BJ (cell line): ENCODE measurements around the gene PYHIN1. TPM values are rescaled to one million over a fixed set of nuclear protein-coding genes. Genes with fewer than 3 reads are reported as not detected.

ENCODE experiments used
- CTCF ChIA-PET: fragments of 350-600 bp; formaldehyde crosslinking; extraction: SDS; loops from one replicate; lab custom pipeline; 2021; ENCODE audit warnings: antibody characterized with exemption, inconsistent platforms; lab: Yijun Ruan, JAX
- POLR2A ChIA-PET: fragments of 300-600 bp; sonication (Branson Sonifier 250); formaldehyde crosslinking; extraction: SDS; loops from one replicate; lab custom pipeline; 2021; ENCODE audit warnings: antibody characterized with exemption; lab: Charles Lee
- DNase-seq: peaks from one replicate; pipeline ENCODE4 v3.0.0-alpha.2; 2011; ENCODE audit warnings: low read depth
- H3K27me3 ChIP-seq: 2 replicates; pipeline ENCODE4 v1.6.0; 2011; ENCODE audit warnings: low read length; ENCODE audit not compliant: control insufficient read depth, insufficient read depth
- H3K36me3 ChIP-seq: 2 replicates; pipeline ENCODE4 v1.5.1; 2011; ENCODE audit warnings: low read length; ENCODE audit not compliant: control insufficient read depth, insufficient read depth
- H3K4me3 ChIP-seq: 2 replicates; pipeline ENCODE4 v1.5.1; 2011; ENCODE audit warnings: low read depth, mild to moderate bottlenecking, control low read depth, low read length
- CTCF ChIP-seq: IDR thresholded peaks from 2 replicates; pipeline ENCODE4 v1.5.1; 2011; ENCODE audit warnings: low read depth, mild to moderate bottlenecking, control low read depth, inconsistent platforms, low read length, moderate library complexity; ENCODE audit not compliant: insufficient read depth
- polyA plus RNA-seq: library from polyadenylated mRNA; depleted of rRNA; stranded (reverse); fragments of >200 nt; gene quantifications from 2 replicates; pipeline ENCODE4 v1.2.3, GENCODE V29; 2011

Gene PYHIN1
- polyA plus RNA-seq, 1 experiment: not detected

DNA sequence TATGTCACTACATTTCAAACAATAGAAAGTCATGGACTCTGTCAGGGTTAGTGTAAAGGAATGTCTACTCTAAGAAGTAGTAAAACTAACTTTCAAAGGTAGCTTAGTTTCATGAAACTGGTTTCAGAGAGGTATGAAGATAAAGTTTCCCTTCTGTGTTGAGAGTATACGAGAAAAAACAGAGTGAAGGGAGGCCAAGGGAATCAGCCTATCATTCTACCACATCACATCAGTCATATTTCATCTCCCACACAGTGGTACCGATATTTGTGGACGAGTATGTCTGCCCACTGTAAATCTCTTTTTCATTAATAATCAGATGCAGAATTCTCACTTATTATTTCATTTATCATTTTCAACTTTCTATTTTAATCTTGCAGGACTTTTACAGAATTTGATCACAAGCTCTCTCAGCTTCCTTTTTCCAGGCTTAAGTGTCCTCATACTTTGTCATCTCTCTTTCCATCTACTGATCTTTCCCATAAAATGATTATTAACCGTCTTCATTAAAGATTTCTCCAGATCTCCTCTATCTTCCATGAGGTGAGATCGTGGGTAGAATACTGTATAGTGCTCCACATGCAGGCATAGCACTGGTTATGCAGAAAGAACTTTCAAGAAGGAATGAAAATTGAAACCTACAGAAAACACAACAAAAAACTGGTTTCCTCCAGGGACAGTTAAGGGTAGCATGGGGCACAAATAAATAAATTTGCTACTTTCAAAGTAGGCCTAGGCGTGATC is 66.9 kb downstream of the PYHIN1 start:
- no peak overlapping the region for H3K4me3 ChIP-seq

GRCh38 chr1:158998781-158999161 is 67.4 kb downstream of the PYHIN1 start:
- CTCF ChIA-PET: interaction anchor here (0.7 to 2.5 kb wide), 10 partner anchors 10 to 795 kb away, joined by 3 to 30 read pairs (median 6); partner anchors contain the start of gene IFI16
- peak; percentile 76 for TF ChIP-seq CTCF

More for the DNA sequence above, 66.9 kb downstream of the PYHIN1 start:
- TF ChIP-seq CTCF: no peak
- H3K36me3 ChIP-seq: no peaks in the 10 kb centered on the region
- POLR2A ChIA-PET: no interaction called here
- CTCF ChIA-PET: interaction anchor here (0.7 to 2.5 kb wide), 11 partner anchors 10 to 794 kb away, joined by 3 to 30 read pairs (median 6); partner anchors contain the start of gene IFI16
- DNase-seq: no peak
- 0 out of 2 replicates have a peak, but pooled peaks cover 2% of the 10 kb centered on the region for H3K27me3 ChIP-seq

DNA sequence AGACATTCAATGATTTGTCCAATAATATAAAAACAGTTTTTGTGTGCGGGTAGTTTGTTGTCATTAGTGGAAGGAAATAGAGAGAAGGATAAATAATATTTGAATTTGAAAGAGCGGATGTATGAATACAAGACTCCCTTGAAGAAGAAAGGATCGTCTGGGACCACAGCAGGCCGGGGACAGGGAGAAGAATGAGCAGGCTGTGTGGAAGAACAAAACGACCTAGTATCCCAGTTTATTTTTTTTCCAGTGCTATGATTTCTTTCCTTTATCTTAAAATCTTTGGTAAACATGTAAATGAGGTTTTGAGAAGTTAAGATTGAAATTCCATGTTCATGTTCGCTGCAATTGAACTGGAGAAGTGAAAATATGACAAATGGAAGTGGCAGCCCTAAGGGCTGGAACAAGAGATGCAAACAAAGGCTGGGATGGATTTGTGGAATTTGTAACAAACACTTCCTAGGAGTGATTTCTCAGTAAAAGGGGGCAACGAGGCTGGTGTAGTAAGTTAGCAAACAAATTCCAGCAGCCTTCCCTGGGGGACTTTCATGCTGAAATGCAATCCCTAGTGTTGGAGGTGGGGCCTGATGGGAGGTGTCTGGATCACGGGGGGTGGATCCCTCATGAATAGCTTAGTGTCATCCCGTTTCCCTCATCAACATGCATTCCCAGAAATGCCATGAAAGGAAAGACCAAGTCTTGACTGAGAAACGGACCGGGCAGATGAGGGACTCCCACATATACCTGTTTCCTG is 68.1 kb downstream of the PYHIN1 start:
- peak overlapping the region; percentile 50 for H3K4me3 ChIP-seq
- CTCF ChIA-PET: interaction anchor here (1.4 to 1.5 kb wide), 4 partner anchors 10 to 796 kb away, joined by 3 to 8 read pairs (median 5); partner anchors contain the start of gene IFI16
- TF ChIP-seq CTCF: no peak
- H3K36me3 ChIP-seq: no peaks in the 10 kb centered on the region
- peak; percentile 80 for DNase-seq
- H3K27me3 ChIP-seq: 0 out of 2 replicates have a peak, but pooled peaks cover 2% of the 10 kb centered on the region
- POLR2A ChIA-PET: interaction anchor here (0.6 to 1.1 kb wide), 2 partner anchors 10 to 1314 kb away, joined by 4 to 5 read pairs; partner anchors contain the start of gene IFI16

More at GRCh38 chr1:158998781-158999161, 67.4 kb downstream of the PYHIN1 start:
- DNase-seq: peak; percentile 35
- Histone ChIP-seq H3K36me3 (no peaks in the 10 kb centered on the region), H3K4me3 (peak overlapping the region; percentile 50), H3K27me3 (0 out of 2 replicates have a peak, but pooled peaks cover 2% of the 10 kb centered on the region)
- POLR2A ChIA-PET: no interaction called here

DNA sequence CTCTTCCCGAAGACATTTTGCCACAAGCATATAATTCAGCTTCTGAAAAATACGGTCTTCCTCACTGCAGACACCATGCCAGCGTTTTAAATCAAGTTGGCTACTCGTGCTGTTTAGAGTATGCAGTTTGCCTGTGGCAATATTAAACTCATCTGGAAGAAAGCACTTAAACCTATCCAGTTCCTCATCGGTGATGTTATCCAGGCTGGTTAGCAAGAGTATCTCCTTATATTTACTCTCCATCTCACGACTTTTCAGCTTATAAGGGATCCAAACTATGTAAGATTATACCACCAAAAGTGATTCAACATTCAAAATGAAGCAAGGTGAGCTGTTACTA is 68.7 kb downstream of the PYHIN1 start:
- ChIA-PET POLR2A (interaction anchor here (0.6 to 1.1 kb wide), 2 partner anchors 10 to 1314 kb away, joined by 4 to 5 read pairs; partner anchors contain the start of gene IFI16), CTCF (interaction anchor here (1.4 to 1.5 kb wide), 4 partner anchors 9 to 797 kb away, joined by 3 to 8 read pairs (median 5); partner anchors contain the start of gene IFI16)
- no peak for TF ChIP-seq CTCF
- DNase-seq: no peak
- H3K4me3 ChIP-seq: peak overlapping the region; percentile 50
- H3K36me3 ChIP-seq: no peaks in the 10 kb centered on the region
- H3K27me3 ChIP-seq: 0 out of 2 replicates have a peak, but pooled peaks cover under 1% of the 10 kb centered on the region
